Adrenal gland (tissue), 12 donors: Measurements from ENCODE around the gene CACNA1H. TPM values are rescaled to one million over a fixed set of nuclear protein-coding genes. Genes with fewer than 3 reads are reported as not detected.
"Not testable (repeated sequence)": the region's sequence is repeated elsewhere in the genome, so short reads cannot be mapped to it uniquely, and the experiment has no call there.

Experiments
- DNase-seq, 7 donors: peaks; one replicate each; pipeline ENCODE4 v3.0.0-alpha.2; 2019 to 2020
- H3K27ac ChIP-seq, 5 donors: fragments of 200-600 bp; sonication (generic) in 4 of 5; 1 replicate in 3 of 5; 2 replicates in 2 of 5; pipeline versions ENCODE4 v1.5.1 to v1.8.0; 2016 to 2020; ENCODE audit warnings: mild to moderate bottlenecking in 1 of 5
- H3K27me3 ChIP-seq: fragments of 200-600 bp; 2 replicates; pipeline ENCODE4 v1.8.0; 2021
- H3K36me3 ChIP-seq, 2 donors: fragments of 200-600 bp; replicated peaks in 1 of 2; 1 replicate in 1 of 2; 2 replicates in 1 of 2; pipeline versions ENCODE4 v1.5.1 to v1.8.0; 2018 to 2022
- H3K4me1 ChIP-seq, 2 donors: fragments of 200-600 bp; replicated peaks in 1 of 2; 1 replicate in 1 of 2; 2 replicates in 1 of 2; pipeline versions ENCODE4 v1.5.1 to v1.8.0; 2018 to 2021
- H3K4me3 ChIP-seq, 4 donors: fragments of 200-600 bp; sonication (generic) in 3 of 4; one replicate each; pipeline ENCODE4 v1.5.1; 2016 to 2018
- H3K9me3 ChIP-seq, 3 donors: fragments of 200-600 bp; sonication (generic) in 1 of 3; replicated peaks in 1 of 3; 1 replicate in 2 of 3; 2 replicates in 1 of 3; pipeline versions ENCODE4 v1.5.1 to v1.8.0; 2016 to 2021
- POLR2A ChIP-seq, 2 donors: fragments of 450-650 bp; IDR thresholded peaks; one replicate each; pipeline ENCODE4 v1.6.1; 2017; ENCODE audit warnings: antibody characterized with exemption in 2 of 2, mild to moderate bottlenecking in 2 of 2, moderate library complexity in 1 of 2
- WGBS, 4 donors: extraction: QIAGEN DNeasy Blood & Tissue Kit in 2 of 4; methylation state at CpG; one replicate each; pipeline versions ENCODE4 v1.1.5 to v1.1.7; 2013 to 2017; 5-methylcytosine and 5-hydroxymethylcytosine counted together
- intact Hi-C, 2 donors: fragments of 100-400 bp; cut with DNase I; formaldehyde crosslinking; loops; one replicate each; pipeline versions ENCODE4 v1.14.1 to v1.15.0; 2022 to 2023
- polyA plus RNA-seq, 3 donors: library from polyadenylated mRNA; stranded (reverse); fragments of 200-250 nt in 2 of 3; fragments of 350-450 nt in 1 of 3; fragmentation: Illumina TruSeq in 1 of 3; extraction: RNeasy Lipid Tissue Mini Kit (QIAGEN cat#74804) in 1 of 3; gene quantifications; one replicate each; pipeline ENCODE4 v1.2.3, GENCODE V29; 2013 to 2014
- total RNA-seq, 9 donors: library from RNA; depleted of rRNA in 4 of 9; stranded (reverse); fragments of >200 nt in 4 of 9; fragments of 120-200 nt in 1 of 9; fragmentation: NEBNext Ultra II Directional in 1 of 9; extraction: Animal tissue kit (Norgen Biotek cat#: 25700) in 1 of 9; gene quantifications; one replicate each; pipeline versions ENCODE4 v1.1.0 to v1.2.4, GENCODE V29; 2013 to 2023
- TF ChIP-seq, protein P1 (sequence below), 6 experiments: fragments of 450-650 bp in 4 of 6; fragments of 200-600 bp in 2 of 6; sonication (generic) in 1 of 6; IDR thresholded peaks; 1 replicate in 5 of 6; 2 replicates in 1 of 6; pipeline versions ENCODE4 v1.5.1 to v1.8.0; 2016 to 2021; ENCODE audit warnings: antibody characterized with exemption in 6 of 6, mild to moderate bottlenecking in 2 of 6, moderate library complexity in 1 of 6
- donor health status: healthy with polysubstance abuse.
- donor health status: Bipolar disorder and iron deficiency.
- donor health status: DM: yes; HTN: yes; CAD: no.
- donor health status: DM: no; HTN: no; CAD: no.
- donor health status: DM: no; HTN: no; CAD: no.
- donor health status: DM: yes; HTN: yes; CAD: no.

Gene CACNA1H
- total and polyA plus RNA-seq, 12 donors = 14.0 to 121 (median 34.9) TPM

DNA sequence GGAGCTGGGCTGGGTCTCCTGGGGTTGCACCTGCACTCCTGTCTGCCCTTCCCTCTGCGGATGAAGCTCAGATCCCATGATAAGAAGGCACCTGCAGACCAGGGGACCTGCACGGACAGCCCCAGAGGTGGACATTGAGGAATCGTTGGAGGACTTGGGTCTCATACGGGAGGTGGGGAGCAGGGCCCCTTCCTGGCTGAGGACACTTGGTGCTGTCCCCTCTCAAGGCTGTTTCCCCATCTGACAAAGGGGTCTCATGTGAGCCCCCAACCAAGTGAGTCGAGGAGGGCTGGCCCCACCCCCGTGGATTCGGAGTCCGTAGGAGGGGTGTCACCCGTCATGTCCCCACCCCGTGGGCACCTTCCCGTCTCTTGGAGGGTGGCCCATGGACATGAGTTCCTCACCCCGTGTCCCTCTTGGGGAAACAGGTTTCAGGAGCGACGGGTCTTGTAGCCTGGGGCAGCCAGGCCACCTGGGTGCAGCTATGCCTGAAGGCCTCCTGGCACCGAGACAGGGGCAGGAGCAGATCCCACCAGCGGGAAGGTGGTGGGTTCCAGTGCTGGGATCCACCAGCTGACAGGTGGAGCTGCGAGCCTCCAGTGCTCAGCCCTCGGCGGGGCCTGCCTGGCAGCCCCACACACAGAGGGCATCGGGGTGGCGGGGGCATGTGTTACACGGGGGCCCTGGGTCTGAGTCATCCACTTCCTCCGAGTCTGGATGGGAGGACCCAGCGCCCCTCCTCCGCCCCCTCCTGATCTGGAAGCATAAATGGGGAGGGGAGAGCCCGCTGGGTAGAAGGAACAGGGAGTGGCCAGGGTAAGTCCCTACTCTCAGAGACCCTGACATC is 102.6 kb downstream of the CACNA1H start, which contains the start of gene TPSD1:
Gene TPSD1 (plus strand): TSS at position 794 of the 847 bp plus-strand sequence. CDS start 212 bp downstream, outside the sequence.
- intact Hi-C loops = not testable (repeated sequence)
- WGBS, 4 donors = 65 to 74% (median 69%) methylated on average over 11 to 25 of the region's 26 CpGs
- H3K27me3 ChIP-seq = peaks cover 16% of the 10 kb centered on the region

DNA sequence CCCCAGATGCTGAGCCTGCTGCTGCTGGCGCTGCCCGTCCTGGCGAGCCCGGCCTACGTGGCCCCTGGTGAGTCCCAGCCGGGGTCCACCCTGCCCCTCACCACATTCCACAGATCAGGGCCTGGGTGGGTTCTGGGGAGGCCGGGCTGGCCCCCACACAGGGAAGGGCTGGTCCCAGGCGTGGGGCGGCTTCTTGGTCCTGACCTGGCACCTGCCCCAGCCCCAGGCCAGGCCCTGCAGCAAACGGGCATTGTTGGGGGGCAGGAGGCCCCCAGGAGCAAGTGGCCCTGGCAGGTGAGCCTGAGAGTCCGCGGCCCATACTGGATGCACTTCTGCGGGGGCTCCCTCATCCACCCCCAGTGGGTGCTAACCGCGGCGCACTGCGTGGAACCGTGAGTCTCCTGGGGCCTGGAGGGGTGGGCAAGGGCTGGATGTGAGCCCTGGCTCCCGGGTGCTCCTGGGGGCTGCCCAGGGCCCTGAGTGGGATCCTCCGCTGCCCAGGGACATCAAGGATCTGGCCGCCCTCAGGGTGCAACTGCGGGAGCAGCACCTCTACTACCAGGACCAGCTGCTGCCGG is 103.5 kb downstream of the CACNA1H start:
- H3K27ac ChIP-seq, DNase-seq, H3K4me1 ChIP-seq, H3K4me3 ChIP-seq, H3K36me3 ChIP-seq, intact Hi-C loops, H3K9me3 ChIP-seq: not testable (repeated sequence)
- peaks cover 16% of the 10 kb centered on the region for H3K27me3 ChIP-seq
- WGBS, 4 donors = 79 to 84% (median 83%) methylated on average over 14 to 23 of the region's 23 CpGs; no CpG with 5 or more reads in 1 of the 4 donors

More for the DNA sequence above, 102.6 kb downstream of the CACNA1H start, which contains the start of gene TPSD1:
- not testable (repeated sequence) for H3K9me3 ChIP-seq, H3K36me3 ChIP-seq, H3K4me1 ChIP-seq, DNase-seq, H3K27ac ChIP-seq, H3K4me3 ChIP-seq

DNA sequence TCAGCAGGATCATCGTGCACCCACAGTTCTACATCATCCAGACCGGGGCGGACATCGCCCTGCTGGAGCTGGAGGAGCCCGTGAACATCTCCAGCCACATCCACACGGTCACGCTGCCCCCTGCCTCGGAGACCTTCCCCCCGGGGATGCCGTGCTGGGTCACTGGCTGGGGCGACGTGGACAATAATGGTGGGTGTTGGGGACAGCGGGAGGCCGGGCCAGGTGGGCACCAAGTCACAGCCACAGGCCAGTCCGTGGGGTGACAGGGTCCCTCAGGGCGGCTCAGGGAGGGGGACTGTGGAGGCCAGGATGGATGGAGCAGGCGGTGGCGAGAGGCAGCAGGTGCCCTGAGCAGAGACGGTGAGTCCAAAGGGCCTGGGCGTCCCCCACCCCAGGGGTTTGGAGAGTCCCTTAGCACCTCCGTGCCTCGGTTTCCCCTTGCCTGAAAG is 104.0 kb downstream of the CACNA1H start:
- Histone ChIP-seq H3K4me1 (no peaks in the 10 kb centered on the region), H3K27me3 (peaks cover 16% of the 10 kb centered on the region), H3K36me3 (no peaks in the 10 kb centered on the region), H3K4me3 (no peak overlapping the region), H3K27ac (no peak overlapping the region), H3K9me3 (no peaks in the 10 kb centered on the region)
- no peak for DNase-seq
- WGBS, 4 donors = 75 to 80% (median 79%) methylated on average over 6 to 22 of the region's 22 CpGs
- intact Hi-C loops = no loop called here
- TF ChIP-seq POLR2A (IDR thresholded peaks at IDR 0.05) = no peak

DNA sequence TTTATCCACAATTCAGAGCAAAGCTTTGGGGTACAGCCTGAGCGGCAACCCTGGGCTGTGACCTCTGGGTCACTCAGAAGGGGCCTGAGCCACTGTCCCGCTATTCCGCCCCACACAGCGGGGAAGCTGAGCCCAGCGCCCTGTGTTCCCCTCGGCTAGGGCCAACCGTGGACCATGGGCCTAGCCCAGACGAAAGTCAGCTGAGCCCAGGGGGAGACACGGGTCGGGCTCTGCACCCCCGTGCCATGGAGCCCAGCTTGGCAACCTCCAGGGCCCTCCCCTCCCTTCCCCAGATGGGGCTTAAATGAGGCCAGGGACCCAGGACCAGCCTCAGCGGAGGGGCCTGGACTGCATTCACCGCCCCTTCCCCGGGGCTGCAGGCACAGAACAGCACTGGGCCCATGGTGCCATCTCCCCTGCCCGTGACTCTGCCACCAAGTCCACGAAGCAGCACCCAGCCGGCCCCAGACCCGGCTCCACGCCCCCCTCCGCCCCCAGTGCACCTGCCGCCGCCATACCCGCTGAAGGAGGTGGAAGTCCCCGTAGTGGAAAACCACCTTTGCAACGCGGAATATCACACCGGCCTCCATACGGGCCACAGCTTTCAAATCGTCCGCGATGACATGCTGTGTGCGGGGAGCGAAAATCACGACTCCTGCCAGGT is 104.8 kb downstream of the CACNA1H start:
- no peak for DNase-seq
- Histone ChIP-seq H3K4me1 (no peaks in the 10 kb centered on the region), H3K27me3 (peaks cover 16% of the 10 kb centered on the region), H3K27ac (no peak overlapping the region), H3K36me3 (no peaks in the 10 kb centered on the region), H3K9me3 (no peaks in the 10 kb centered on the region), H3K4me3 (no peak overlapping the region)
- intact Hi-C loops = no loop called here
- no peak for TF ChIP-seq POLR2A (IDR thresholded peaks at IDR 0.05)
- TF ChIP-seq, protein P1, sequence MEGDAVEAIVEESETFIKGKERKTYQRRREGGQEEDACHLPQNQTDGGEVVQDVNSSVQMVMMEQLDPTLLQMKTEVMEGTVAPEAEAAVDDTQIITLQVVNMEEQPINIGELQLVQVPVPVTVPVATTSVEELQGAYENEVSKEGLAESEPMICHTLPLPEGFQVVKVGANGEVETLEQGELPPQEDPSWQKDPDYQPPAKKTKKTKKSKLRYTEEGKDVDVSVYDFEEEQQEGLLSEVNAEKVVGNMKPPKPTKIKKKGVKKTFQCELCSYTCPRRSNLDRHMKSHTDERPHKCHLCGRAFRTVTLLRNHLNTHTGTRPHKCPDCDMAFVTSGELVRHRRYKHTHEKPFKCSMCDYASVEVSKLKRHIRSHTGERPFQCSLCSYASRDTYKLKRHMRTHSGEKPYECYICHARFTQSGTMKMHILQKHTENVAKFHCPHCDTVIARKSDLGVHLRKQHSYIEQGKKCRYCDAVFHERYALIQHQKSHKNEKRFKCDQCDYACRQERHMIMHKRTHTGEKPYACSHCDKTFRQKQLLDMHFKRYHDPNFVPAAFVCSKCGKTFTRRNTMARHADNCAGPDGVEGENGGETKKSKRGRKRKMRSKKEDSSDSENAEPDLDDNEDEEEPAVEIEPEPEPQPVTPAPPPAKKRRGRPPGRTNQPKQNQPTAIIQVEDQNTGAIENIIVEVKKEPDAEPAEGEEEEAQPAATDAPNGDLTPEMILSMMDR (IDR thresholded peaks at IDR 0.05) = no peak
- WGBS, 4 donors = 78 to 88% (median 87%) methylated on average over 11 to 34 of the region's 34 CpGs

DNA sequence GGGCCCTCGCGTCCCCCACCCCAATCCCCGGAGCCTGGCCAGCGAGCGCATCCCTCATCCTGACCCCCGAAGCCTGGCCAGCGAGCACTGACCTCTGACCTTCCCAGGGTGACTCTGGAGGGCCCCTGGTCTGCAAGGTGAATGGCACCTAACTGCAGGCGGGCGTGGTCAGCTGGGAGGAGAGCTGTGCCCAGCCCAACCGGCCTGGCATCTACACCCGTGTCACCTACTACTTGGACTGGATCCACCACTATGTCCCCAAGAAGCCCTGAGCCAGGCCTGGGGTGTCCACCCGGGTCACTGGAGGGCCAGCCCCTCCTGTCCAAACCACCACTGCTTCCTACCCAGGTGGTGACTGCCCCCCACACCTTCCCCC is 105.3 kb downstream of the CACNA1H start:
- Histone ChIP-seq H3K27me3 (peaks cover 16% of the 10 kb centered on the region), H3K4me1 (no peaks in the 10 kb centered on the region), H3K9me3 (no peaks in the 10 kb centered on the region), H3K36me3 (no peaks in the 10 kb centered on the region), H3K4me3 (no peak overlapping the region), H3K27ac (no peak overlapping the region)
- TF ChIP-seq, protein P1 (IDR thresholded peaks at IDR 0.05) = no peak
- no peak for TF ChIP-seq POLR2A (IDR thresholded peaks at IDR 0.05)
- DNase-seq = no peak
- intact Hi-C loops = no loop called here
- 58 to 80% (median 65%) methylated on average over 5 to 12 of the region's 12 CpGs for WGBS, 4 donors
